WTC11 (cell line): ENCODE results near the gene ITPR2.

Experiments used
- ATF1 ChIP-seq: sonication (generic); formaldehyde crosslinking; IDR thresholded peaks from 2 replicates; pipeline ENCODE4 v1.8.1; 2023; ENCODE audit warnings: mild to moderate bottlenecking, moderate library complexity, missing genetic modification reagents
- NR2C2 ChIP-seq: sonication (generic); formaldehyde crosslinking; IDR thresholded peaks from 2 replicates; pipeline ENCODE4 v1.8.0; 2022; ENCODE audit warnings: mild to moderate bottlenecking, missing genetic modification reagents
- ZNF232 ChIP-seq: sonication (generic); formaldehyde crosslinking; IDR thresholded peaks from 2 replicates; pipeline ENCODE4 v1.8.0; 2022; ENCODE audit warnings: mild to moderate bottlenecking, missing genetic modification reagents
- TF ChIP-seq, protein P1 (sequence below): sonication (generic); formaldehyde crosslinking; IDR thresholded peaks from 2 replicates; pipeline ENCODE4 v1.8.1; 2022; ENCODE audit warnings: low read depth, mild to moderate bottlenecking, moderate library complexity, missing genetic modification reagents, borderline replicate concordance
- TF ChIP-seq, protein P2 (sequence below): sonication (generic); formaldehyde crosslinking; IDR thresholded peaks from 2 replicates; pipeline ENCODE4 v1.8.1; 2022; ENCODE audit warnings: missing genetic modification reagents, borderline replicate concordance
- TF ChIP-seq, protein P3 (sequence below): fragments of 200-600 bp; IDR thresholded peaks from 2 replicates; pipeline ENCODE4 v1.8.0; 2022; ENCODE audit warnings: antibody characterized with exemption
- TF ChIP-seq, protein P4 (sequence below): sonication (generic); formaldehyde crosslinking; IDR thresholded peaks from 2 replicates; pipeline ENCODE4 v1.8.1; 2023; ENCODE audit warnings: mild to moderate bottlenecking, missing genetic modification reagents
- TF ChIP-seq, protein P5 (sequence below): sonication (generic); formaldehyde crosslinking; IDR thresholded peaks from 2 replicates; pipeline ENCODE4 v1.8.1; 2023; ENCODE audit warnings: mild to moderate bottlenecking, missing genetic modification reagents, moderate library complexity
- TF ChIP-seq, protein P6 (sequence below): sonication (generic); formaldehyde crosslinking; conservative IDR thresholded peaks from 2 replicates; pipeline ENCODE4 v1.8.1; 2022; ENCODE audit warnings: mild to moderate bottlenecking, missing genetic modification reagents
- TF ChIP-seq, protein P7 (sequence below): sonication (generic); formaldehyde crosslinking; IDR thresholded peaks from 2 replicates; pipeline ENCODE4 v1.8.1; 2023; ENCODE audit warnings: mild to moderate bottlenecking, moderate library complexity, missing genetic modification reagents
- TF ChIP-seq, protein P8 (sequence below): sonication (generic); formaldehyde crosslinking; IDR thresholded peaks from 2 replicates; pipeline ENCODE4 v1.8.0; 2023; ENCODE audit warnings: missing genetic modification reagents

DNA sequence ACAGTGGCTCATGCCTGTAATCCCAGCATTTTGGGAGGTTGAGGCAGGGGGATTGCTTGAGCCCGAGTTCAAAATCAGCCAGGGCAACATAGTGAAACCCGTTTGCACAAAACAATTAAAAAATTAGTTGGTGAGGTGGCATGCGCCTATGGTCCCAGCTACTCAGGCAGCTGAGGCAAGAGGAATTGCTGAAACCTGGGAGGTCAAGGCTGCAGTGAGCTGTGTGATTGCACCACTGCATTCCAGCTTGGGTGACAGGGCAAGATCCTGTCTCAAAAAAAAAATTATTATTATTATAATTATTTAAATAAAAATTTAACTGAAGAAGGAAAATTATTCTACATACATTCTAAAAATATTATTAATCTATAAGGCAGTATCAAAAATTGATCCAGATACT, 164.1 kb downstream of the ITPR2 start:
- TF ChIP-seq, protein P1, sequence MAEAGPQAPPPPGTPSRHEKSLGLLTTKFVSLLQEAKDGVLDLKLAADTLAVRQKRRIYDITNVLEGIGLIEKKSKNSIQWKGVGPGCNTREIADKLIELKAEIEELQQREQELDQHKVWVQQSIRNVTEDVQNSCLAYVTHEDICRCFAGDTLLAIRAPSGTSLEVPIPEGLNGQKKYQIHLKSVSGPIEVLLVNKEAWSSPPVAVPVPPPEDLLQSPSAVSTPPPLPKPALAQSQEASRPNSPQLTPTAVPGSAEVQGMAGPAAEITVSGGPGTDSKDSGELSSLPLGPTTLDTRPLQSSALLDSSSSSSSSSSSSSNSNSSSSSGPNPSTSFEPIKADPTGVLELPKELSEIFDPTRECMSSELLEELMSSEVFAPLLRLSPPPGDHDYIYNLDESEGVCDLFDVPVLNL (CRISPR knock-in tag) = no peak
- TF ChIP-seq ATF1 (CRISPR knock-in tag) (no peak), NR2C2 (CRISPR knock-in tag) (no peak), ZNF232 (CRISPR knock-in tag) (no peak)
- TF ChIP-seq, protein P2, sequence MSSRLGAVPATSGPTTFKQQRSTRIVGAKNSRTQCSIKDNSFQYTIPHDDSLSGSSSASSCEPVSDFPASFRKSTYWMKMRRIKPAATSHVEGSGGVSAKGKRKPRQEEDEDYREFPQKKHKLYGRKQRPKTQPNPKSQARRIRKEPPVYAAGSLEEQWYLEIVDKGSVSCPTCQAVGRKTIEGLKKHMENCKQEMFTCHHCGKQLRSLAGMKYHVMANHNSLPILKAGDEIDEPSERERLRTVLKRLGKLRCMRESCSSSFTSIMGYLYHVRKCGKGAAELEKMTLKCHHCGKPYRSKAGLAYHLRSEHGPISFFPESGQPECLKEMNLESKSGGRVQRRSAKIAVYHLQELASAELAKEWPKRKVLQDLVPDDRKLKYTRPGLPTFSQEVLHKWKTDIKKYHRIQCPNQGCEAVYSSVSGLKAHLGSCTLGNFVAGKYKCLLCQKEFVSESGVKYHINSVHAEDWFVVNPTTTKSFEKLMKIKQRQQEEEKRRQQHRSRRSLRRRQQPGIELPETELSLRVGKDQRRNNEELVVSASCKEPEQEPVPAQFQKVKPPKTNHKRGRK (CRISPR knock-in tag) = no peak
- TF ChIP-seq, protein P3, sequence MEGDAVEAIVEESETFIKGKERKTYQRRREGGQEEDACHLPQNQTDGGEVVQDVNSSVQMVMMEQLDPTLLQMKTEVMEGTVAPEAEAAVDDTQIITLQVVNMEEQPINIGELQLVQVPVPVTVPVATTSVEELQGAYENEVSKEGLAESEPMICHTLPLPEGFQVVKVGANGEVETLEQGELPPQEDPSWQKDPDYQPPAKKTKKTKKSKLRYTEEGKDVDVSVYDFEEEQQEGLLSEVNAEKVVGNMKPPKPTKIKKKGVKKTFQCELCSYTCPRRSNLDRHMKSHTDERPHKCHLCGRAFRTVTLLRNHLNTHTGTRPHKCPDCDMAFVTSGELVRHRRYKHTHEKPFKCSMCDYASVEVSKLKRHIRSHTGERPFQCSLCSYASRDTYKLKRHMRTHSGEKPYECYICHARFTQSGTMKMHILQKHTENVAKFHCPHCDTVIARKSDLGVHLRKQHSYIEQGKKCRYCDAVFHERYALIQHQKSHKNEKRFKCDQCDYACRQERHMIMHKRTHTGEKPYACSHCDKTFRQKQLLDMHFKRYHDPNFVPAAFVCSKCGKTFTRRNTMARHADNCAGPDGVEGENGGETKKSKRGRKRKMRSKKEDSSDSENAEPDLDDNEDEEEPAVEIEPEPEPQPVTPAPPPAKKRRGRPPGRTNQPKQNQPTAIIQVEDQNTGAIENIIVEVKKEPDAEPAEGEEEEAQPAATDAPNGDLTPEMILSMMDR = no peak
- TF ChIP-seq, protein P4, sequence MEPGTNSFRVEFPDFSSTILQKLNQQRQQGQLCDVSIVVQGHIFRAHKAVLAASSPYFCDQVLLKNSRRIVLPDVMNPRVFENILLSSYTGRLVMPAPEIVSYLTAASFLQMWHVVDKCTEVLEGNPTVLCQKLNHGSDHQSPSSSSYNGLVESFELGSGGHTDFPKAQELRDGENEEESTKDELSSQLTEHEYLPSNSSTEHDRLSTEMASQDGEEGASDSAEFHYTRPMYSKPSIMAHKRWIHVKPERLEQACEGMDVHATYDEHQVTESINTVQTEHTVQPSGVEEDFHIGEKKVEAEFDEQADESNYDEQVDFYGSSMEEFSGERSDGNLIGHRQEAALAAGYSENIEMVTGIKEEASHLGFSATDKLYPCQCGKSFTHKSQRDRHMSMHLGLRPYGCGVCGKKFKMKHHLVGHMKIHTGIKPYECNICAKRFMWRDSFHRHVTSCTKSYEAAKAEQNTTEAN (CRISPR knock-in tag) = no peak
- TF ChIP-seq, protein P5, sequence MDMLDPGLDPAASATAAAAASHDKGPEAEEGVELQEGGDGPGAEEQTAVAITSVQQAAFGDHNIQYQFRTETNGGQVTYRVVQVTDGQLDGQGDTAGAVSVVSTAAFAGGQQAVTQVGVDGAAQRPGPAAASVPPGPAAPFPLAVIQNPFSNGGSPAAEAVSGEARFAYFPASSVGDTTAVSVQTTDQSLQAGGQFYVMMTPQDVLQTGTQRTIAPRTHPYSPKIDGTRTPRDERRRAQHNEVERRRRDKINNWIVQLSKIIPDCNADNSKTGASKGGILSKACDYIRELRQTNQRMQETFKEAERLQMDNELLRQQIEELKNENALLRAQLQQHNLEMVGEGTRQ (CRISPR knock-in tag) = no peak
- TF ChIP-seq, protein P6, sequence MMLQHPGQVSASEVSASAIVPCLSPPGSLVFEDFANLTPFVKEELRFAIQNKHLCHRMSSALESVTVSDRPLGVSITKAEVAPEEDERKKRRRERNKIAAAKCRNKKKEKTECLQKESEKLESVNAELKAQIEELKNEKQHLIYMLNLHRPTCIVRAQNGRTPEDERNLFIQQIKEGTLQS (CRISPR knock-in tag) = no peak
- TF ChIP-seq, protein P7, sequence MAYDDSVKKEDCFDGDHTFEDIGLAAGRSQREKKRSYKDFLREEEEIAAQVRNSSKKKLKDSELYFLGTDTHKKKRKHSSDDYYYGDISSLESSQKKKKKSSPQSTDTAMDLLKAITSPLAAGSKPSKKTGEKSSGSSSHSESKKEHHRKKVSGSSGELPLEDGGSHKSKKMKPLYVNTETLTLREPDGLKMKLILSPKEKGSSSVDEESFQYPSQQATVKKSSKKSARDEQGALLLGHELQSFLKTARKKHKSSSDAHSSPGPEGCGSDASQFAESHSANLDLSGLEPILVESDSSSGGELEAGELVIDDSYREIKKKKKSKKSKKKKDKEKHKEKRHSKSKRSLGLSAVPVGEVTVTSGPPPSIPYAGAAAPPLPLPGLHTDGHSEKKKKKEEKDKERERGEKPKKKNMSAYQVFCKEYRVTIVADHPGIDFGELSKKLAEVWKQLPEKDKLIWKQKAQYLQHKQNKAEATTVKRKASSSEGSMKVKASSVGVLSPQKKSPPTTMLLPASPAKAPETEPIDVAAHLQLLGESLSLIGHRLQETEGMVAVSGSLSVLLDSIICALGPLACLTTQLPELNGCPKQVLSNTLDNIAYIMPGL = no peak
- TF ChIP-seq, protein P8, sequence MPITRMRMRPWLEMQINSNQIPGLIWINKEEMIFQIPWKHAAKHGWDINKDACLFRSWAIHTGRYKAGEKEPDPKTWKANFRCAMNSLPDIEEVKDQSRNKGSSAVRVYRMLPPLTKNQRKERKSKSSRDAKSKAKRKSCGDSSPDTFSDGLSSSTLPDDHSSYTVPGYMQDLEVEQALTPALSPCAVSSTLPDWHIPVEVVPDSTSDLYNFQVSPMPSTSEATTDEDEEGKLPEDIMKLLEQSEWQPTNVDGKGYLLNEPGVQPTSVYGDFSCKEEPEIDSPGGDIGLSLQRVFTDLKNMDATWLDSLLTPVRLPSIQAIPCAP (CRISPR knock-in tag) = no peak
